Astrocyte of the spinal cord (primary cell): ENCODE data around the gene NME8.

ENCODE experiments used
- DNase-seq: peaks from one replicate; pipeline ENCODE4 v3.0.0; 2011; ENCODE audit warnings: low read depth, low spot score
- H3K4me3 ChIP-seq: 2 replicates; pipeline ENCODE4 v1.5.1; 2011; ENCODE audit warnings: low read depth, mild to moderate bottlenecking, low read length, moderate library complexity
- in situ Hi-C: cut with HindIII; loops from 2 replicates; pipeline ENCODE4 v1.10.0; 2017; ENCODE audit warnings: low sequenced_read_pairs
- TF ChIP-seq, protein P1 (sequence below): IDR thresholded peaks from 2 replicates; pipeline ENCODE4 v1.5.1; 2012; ENCODE audit warnings: low read depth, mild to moderate bottlenecking, low read length, inconsistent platforms

NME8 gene

GRCh38 chr7:37915438-37915837 is 67.0 kb downstream of the NME8 start:
- in situ Hi-C loops = loop anchor here (25.0 kb wide), 1 partner anchor 297 kb away; no protein-coding TSS in a partner anchor
- TF ChIP-seq, protein P1, sequence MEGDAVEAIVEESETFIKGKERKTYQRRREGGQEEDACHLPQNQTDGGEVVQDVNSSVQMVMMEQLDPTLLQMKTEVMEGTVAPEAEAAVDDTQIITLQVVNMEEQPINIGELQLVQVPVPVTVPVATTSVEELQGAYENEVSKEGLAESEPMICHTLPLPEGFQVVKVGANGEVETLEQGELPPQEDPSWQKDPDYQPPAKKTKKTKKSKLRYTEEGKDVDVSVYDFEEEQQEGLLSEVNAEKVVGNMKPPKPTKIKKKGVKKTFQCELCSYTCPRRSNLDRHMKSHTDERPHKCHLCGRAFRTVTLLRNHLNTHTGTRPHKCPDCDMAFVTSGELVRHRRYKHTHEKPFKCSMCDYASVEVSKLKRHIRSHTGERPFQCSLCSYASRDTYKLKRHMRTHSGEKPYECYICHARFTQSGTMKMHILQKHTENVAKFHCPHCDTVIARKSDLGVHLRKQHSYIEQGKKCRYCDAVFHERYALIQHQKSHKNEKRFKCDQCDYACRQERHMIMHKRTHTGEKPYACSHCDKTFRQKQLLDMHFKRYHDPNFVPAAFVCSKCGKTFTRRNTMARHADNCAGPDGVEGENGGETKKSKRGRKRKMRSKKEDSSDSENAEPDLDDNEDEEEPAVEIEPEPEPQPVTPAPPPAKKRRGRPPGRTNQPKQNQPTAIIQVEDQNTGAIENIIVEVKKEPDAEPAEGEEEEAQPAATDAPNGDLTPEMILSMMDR = no peak
- peak; percentile 42 for DNase-seq
- peak overlapping the region; percentile 60 for H3K4me3 ChIP-seq

DNA sequence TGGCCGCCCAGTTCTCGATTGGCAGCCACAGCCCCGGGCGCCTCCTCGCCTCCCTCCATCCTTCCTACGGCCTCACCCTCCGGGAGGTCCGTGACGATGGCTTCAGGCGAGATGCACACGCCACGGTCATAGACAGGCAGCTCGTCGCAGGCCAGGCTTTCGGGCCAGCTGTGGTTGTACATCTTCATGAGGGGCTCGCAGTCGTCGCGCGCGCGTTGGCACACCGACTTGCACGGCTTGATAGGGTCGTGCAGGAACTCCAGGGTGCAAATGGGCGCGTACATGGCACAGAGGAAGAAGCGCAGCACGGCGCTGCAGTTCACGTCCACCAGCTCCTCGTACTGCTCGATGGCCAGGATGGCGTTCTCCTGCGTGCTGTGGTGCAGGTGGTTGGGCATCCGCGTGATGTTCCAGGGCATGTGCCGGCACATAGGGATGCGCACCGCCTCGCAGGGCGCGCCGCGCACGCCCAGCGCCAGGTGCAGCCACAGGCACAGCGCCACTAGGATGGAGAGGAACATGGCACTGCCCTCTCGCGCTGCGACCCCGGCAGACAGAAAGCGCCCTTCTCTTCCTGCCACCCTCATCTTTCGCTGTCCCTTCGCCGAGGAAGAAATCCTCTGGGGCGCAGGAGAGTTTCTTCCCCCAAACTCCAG is 67.7 kb downstream of the NME8 start:
- in situ Hi-C loops = loop anchor here (25.0 kb wide), 1 partner anchor 296 kb away; no protein-coding TSS in a partner anchor
- H3K4me3 ChIP-seq = peak overlapping the region; percentile 60
- TF ChIP-seq, protein P1 = no peak
- no peak for DNase-seq

DNA sequence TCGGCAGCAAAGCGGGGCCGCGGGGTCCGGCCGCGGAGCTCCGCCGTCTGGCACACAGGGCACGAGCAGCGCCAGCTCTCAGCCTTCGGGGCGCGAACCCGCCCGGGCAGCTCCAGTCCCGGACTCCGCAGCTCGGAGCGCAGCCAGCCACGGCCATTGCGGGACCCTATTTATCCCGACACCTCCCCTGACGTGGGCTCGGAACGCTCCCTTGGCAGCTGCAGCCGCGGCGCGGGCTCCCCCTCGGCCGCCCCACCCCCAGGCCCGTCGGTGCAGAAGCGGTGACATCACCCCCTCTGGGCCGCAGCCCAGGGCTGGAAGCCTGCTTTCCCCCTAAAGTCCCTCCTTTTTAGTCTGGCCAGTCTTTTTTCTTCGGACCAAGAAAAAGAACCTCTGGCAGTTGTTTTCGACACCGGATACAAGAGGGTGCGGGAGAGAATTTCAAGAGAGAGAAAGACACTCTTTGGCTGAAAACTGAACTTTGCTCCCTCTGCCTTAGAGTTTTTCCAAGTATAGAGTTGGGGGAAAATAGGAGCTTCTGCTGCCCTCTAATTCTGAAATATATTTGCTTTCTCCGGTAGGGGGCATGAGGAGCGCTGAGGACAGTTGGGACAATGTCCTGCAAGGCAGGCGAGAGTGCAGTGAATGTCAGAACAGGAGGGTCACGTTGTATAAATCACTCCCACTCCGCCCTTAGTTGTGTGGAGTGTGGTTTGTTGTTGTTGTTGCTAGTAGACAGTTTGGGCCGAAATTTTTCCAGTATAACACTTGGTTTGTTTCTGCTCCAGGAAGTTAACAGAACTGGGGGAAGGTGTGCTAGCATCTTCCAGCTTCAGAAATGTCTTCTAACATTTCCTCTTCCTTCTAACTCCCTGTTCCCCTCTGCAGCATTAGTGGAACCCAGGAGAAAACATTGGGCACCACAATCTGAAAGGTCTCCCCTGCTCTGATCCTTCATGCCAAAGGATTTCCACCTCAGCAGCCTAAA is 68.6 kb downstream of the NME8 start, which contains the start of gene SFRP4:
Gene SFRP4, minus strand, starts transcription at position 145 of the 988 bp plus-strand sequence. CDS start 280 bp downstream, outside the sequence.
- TF ChIP-seq, protein P1 = peak; percentile 63
- DNase-seq = peak; percentile 88
- peak within 1 kb of the TSS; percentile 60 for H3K4me3 ChIP-seq
- in situ Hi-C loops = loop anchor here (25.0 kb wide), 1 partner anchor 295 kb away; no protein-coding TSS in a partner anchor

DNA sequence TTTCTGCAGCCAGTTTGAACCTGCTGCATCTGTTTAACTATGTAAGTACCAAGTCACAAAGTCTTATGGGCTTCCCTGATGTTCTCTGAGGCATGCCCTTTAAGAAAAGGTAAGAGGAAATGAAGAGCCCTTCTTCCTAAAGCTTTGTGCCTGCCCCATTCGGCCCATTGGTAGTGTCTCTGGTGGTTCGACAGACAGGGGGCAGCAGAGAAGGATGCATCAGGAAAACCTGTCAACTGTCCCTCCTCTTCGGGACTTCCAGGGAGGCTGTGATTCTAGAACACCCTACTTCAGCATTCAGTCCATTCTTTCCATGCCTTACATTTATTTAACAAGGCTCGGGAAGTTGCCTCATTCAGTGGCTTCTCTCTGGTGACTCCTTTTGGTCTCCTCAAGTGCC is 70.1 kb downstream of the NME8 start:
- no peak for DNase-seq
- in situ Hi-C loops = loop anchor here (25.0 kb wide), 1 partner anchor 294 kb away; no protein-coding TSS in a partner anchor
- no peak overlapping the region for H3K4me3 ChIP-seq
- TF ChIP-seq, protein P1 = peak; percentile 26

DNA sequence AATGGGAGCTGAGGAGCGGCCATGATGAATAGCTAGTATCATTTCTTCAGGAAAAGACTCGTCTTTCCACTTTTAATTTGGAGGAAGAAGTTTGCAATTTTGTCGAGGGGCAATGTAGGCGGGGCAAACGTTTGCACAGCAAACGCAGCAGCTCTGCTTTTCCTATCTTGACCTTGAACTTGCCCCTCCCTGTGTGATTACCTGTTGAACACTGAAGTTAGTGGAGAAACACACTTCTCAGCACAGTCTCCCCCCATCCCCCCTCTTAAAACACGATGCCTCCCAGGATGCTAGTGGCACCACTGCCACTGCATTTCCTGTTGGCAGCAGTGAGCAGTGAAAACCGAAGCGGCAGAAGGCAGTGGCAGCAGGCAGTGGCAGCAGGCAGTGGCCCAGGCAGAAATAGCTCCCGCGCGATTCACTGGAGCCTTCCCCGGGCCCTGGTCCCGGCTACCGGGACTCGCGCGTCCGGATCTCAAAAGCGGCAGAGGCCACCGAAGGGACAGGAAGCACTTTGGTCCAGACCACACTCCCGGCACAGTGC is 72.0 kb downstream of the NME8 start, which contains the start of gene EPDR1:
Gene EPDR1, plus strand, starts transcription at position 336 of the 544 bp plus-strand sequence. CDS start 300 bp downstream, outside the sequence.
- TF ChIP-seq, protein P1 = peak; percentile 14
- in situ Hi-C loops = loop anchor here (25.0 kb wide), 1 partner anchor 292 kb away; no protein-coding TSS in a partner anchor
- no peak for DNase-seq
- H3K4me3 ChIP-seq = peak within 1 kb of the TSS; percentile 61
